ENCODE data around the gene TRABD2B.

Gene TRABD2B

DNA sequence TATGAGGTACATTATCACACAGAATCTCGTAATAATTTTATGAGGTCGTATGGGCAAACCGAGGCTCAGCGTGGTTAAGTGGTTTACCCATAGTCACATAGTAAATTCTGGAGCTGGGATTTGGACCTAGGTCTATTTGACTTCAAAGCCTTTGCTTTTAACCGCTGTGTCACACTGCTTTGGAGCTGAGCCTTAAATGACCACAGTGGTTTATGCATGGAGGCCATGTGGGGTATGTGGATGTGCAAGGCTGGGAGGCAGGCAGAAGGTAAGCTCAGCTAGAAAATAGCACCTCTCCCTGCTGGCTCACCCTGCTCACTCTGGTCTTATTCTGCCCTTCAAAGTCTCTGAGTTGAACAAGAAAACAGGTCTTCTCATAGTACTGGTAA, 269.5 kb downstream of the TRABD2B start:
- 0 out of 2 replicates have a peak overlapping the region, but pooled peaks have one; percentile 4 for H3K27ac ChIP-seq (ENCODE audit: extremely low read depth, low read depth, low read length)
- H3K36me3 ChIP-seq (ENCODE audit: control insufficient read depth in 2 of 2, insufficient read depth in 1 of 2, low read length in 2 of 2): no peaks in the 10 kb centered on the region
- H3K9me3 ChIP-seq (ENCODE audit: control insufficient read depth, insufficient read depth, low read depth, low read length): no peaks in the 10 kb centered on the region
- ChIA-PET POLR2A (interaction anchor here (1.0 kb wide), 1 partner anchor 292 kb away, joined by 3 read pairs; no protein-coding TSS in a partner anchor), CTCF (interaction anchor here (0.6 to 4.4 kb wide), 11 partner anchors 10 to 339 kb away, joined by 3 to 115 read pairs (median 21); partner anchors contain the start of gene FOXD2)
- TF ChIP-seq, protein P1, sequence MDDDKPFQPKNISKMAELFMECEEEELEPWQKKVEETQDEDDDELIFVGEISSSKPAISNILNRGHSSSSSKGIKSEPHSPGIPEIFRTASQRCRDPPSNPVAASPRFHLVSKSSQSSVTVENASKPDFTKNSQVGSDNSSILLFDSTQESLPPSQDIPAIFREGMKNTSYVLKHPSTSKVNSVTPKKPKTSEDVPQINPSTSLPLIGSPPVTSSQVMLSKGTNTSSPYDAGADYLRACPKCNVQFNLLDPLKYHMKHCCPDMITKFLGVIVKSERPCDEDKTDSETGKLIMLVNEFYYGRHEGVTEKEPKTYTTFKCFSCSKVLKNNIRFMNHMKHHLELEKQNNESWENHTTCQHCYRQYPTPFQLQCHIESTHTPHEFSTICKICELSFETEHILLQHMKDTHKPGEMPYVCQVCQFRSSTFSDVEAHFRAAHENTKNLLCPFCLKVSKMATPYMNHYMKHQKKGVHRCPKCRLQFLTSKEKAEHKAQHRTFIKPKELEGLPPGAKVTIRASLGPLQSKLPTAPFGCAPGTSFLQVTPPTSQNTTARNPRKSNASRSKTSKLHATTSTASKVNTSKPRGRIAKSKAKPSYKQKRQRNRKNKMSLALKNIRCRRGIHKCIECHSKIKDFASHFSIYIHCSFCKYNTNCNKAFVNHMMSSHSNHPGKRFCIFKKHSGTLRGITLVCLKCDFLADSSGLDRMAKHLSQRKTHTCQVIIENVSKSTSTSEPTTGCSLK (tag by site-specific recombination; IDR thresholded peaks at IDR 0.05): no peak
- no peak for TF ChIP-seq ZNF837 (tag by site-specific recombination; IDR thresholded peaks at IDR 0.05)
- TF ChIP-seq ZNF561 (tag by site-specific recombination; IDR thresholded peaks at IDR 0.05; ENCODE audit: borderline replicate concordance): no peak
- no peak for TF ChIP-seq TCF7L2 (IDR thresholded peaks at IDR 0.05; ENCODE audit: borderline replicate concordance, low read depth, low read length)
- no peak for TF ChIP-seq ZFP37 (tag by site-specific recombination; IDR thresholded peaks at IDR 0.05)
- TF ChIP-seq ZNF596 (tag by site-specific recombination; IDR thresholded peaks at IDR 0.05): no peak
- 0 out of 2 replicates have a peak, but pooled peaks have one; percentile 38 for TF ChIP-seq ZBTB6 (tag by site-specific recombination; IDR thresholded peaks at IDR 0.05)
- H3K4me1 ChIP-seq (ENCODE audit: control insufficient read depth, insufficient read depth, low read length): 0 out of 2 replicates have a peak, but pooled peaks cover 5% of the 10 kb centered on the region
- H3K4me3 ChIP-seq (ENCODE audit: low read depth, low read length): no peak overlapping the region

DNA sequence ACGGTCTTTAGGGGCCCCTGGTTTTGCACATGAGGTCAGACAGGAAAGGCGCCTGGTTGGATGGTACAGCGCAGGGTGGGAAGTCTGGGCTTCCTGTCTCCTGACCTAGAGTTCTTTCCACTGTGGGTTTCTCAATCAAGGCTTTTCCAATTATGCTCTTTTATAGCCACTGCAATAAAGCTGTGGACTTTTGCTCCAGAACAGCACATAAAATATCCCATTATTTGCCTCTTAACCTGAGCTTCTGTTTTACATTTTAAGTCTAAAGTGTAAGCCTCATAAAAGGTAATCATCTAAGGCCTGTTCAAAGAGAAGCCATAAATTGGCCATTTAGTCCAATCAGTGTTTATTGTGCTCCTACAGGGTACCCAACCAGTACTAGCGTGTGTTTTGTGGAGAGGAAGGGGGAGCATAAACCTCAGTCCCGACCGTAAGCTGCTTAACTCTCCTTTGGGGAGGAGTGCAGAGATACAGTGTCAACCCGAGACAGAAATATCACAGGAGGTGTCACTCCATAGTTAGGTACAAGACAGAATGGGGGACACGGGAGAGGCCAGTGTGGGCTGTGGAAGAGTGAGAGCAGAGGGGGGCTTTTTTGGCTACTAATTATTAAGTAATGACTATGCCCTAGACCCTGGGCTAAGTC, 270.0 kb downstream of the TRABD2B start:
- H3K36me3 ChIP-seq (ENCODE audit: control insufficient read depth in 2 of 2, insufficient read depth in 1 of 2, low read length in 2 of 2): no peaks in the 10 kb centered on the region
- 0 out of 2 replicates have a peak, but pooled peaks cover 5% of the 10 kb centered on the region for H3K4me1 ChIP-seq (ENCODE audit: control insufficient read depth, insufficient read depth, low read length)
- no peak overlapping the region for H3K27ac ChIP-seq (ENCODE audit: extremely low read depth, low read depth, low read length)
- H3K9me3 ChIP-seq (ENCODE audit: control insufficient read depth, insufficient read depth, low read depth, low read length): no peaks in the 10 kb centered on the region
- H3K4me3 ChIP-seq (ENCODE audit: low read depth, low read length): no peak overlapping the region
- CTCF ChIA-PET: interaction anchor here (0.6 to 4.4 kb wide), 33 partner anchors 8 to 549 kb away, joined by 3 to 115 read pairs (median 6); partner anchors contain the start of gene FOXD2
- POLR2A ChIA-PET: interaction anchor here (1.0 kb wide), 1 partner anchor 291 kb away, joined by 3 read pairs; no protein-coding TSS in a partner anchor
- TF ChIP-seq OSR2 (tag by site-specific recombination; IDR thresholded peaks at IDR 0.05): peak; percentile 68; the same call in 1 of the 2 replicates
- TF ChIP-seq AEBP2 (tag by site-specific recombination; IDR thresholded peaks at IDR 0.05; ENCODE audit: borderline replicate concordance): no peak
- TF ChIP-seq ZNF473 (tag by site-specific recombination; IDR thresholded peaks at IDR 0.05): no peak
- peak; percentile 35; the same call in 1 of the 2 replicates for TF ChIP-seq ZNF341 (tag by site-specific recombination; IDR thresholded peaks at IDR 0.05; ENCODE audit: low read depth)
- TF ChIP-seq ZNF596 (tag by site-specific recombination; IDR thresholded peaks at IDR 0.05): 0 out of 2 replicates have a peak, but pooled peaks have one; percentile 14
- TF ChIP-seq SCRT1 (tag by site-specific recombination; IDR thresholded peaks at IDR 0.05; ENCODE audit: borderline replicate concordance): no peak
- TF ChIP-seq ZSCAN30 (tag by site-specific recombination; IDR thresholded peaks at IDR 0.05): peak; percentile 53; the same call in 1 of the 2 replicates
- peak; percentile 94 for TF ChIP-seq FEZF1 (tag by site-specific recombination; IDR thresholded peaks at IDR 0.05)
- TF ChIP-seq, protein P2, sequence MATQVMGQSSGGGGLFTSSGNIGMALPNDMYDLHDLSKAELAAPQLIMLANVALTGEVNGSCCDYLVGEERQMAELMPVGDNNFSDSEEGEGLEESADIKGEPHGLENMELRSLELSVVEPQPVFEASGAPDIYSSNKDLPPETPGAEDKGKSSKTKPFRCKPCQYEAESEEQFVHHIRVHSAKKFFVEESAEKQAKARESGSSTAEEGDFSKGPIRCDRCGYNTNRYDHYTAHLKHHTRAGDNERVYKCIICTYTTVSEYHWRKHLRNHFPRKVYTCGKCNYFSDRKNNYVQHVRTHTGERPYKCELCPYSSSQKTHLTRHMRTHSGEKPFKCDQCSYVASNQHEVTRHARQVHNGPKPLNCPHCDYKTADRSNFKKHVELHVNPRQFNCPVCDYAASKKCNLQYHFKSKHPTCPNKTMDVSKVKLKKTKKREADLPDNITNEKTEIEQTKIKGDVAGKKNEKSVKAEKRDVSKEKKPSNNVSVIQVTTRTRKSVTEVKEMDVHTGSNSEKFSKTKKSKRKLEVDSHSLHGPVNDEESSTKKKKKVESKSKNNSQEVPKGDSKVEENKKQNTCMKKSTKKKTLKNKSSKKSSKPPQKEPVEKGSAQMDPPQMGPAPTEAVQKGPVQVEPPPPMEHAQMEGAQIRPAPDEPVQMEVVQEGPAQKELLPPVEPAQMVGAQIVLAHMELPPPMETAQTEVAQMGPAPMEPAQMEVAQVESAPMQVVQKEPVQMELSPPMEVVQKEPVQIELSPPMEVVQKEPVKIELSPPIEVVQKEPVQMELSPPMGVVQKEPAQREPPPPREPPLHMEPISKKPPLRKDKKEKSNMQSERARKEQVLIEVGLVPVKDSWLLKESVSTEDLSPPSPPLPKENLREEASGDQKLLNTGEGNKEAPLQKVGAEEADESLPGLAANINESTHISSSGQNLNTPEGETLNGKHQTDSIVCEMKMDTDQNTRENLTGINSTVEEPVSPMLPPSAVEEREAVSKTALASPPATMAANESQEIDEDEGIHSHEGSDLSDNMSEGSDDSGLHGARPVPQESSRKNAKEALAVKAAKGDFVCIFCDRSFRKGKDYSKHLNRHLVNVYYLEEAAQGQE (tag by site-specific recombination; IDR thresholded peaks at IDR 0.05): no peak
- no peak for TF ChIP-seq ZNF777 (tag by site-specific recombination; IDR thresholded peaks at IDR 0.05; ENCODE audit: borderline replicate concordance)
- peak; percentile 73; the same call in 1 of the 2 replicates for TF ChIP-seq GFI1B (tag by site-specific recombination; IDR thresholded peaks at IDR 0.05)
- TF ChIP-seq, protein P3, sequence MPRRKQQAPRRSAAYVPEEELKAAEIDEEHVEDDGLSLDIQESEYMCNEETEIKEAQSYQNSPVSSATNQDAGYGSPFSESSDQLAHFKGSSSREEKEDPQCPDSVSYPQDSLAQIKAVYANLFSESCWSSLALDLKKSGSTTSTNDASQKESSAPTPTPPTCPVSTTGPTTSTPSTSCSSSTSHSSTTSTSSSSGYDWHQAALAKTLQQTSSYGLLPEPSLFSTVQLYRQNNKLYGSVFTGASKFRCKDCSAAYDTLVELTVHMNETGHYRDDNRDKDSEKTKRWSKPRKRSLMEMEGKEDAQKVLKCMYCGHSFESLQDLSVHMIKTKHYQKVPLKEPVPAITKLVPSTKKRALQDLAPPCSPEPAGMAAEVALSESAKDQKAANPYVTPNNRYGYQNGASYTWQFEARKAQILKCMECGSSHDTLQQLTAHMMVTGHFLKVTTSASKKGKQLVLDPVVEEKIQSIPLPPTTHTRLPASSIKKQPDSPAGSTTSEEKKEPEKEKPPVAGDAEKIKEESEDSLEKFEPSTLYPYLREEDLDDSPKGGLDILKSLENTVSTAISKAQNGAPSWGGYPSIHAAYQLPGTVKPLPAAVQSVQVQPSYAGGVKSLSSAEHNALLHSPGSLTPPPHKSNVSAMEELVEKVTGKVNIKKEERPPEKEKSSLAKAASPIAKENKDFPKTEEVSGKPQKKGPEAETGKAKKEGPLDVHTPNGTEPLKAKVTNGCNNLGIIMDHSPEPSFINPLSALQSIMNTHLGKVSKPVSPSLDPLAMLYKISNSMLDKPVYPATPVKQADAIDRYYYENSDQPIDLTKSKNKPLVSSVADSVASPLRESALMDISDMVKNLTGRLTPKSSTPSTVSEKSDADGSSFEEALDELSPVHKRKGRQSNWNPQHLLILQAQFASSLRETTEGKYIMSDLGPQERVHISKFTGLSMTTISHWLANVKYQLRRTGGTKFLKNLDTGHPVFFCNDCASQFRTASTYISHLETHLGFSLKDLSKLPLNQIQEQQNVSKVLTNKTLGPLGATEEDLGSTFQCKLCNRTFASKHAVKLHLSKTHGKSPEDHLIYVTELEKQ (tag by site-specific recombination; IDR thresholded peaks at IDR 0.05; ENCODE audit: borderline replicate concordance): peak; percentile 46; the same call in 1 of the 2 replicates
